PFSK-1 (cell line): ENCODE measurements around the gene CPPED1.

Experiments
- FOXP2 ChIP-seq: optimal IDR thresholded peaks from 2 replicates; pipeline ENCODE3; 2011; ENCODE audit warnings: borderline replicate concordance, control low read depth, inconsistent platforms; ENCODE audit not compliant: insufficient read depth; ENCODE audit errors: extremely low read length, extremely low read depth
- POLR2AphosphoS5 ChIP-seq: IDR thresholded peaks from 2 replicates; pipeline ENCODE4 v1.6.1; 2012; ENCODE audit warnings: low read depth, mild to moderate bottlenecking, control low read depth, low read length, moderate library complexity
- REST ChIP-seq, 2 experiments: IDR thresholded peaks; 2 replicates each; pipeline versions ENCODE4 v1.6.1 to v1.8.0; 2011 to 2012; ENCODE audit warnings: low read depth in 2 of 2, low read length in 2 of 2, control low read depth in 1 of 2, inconsistent platforms in 1 of 2, mild to moderate bottlenecking in 1 of 2, moderate library complexity in 1 of 2; ENCODE audit not compliant: insufficient read depth in 1 of 2
- SIN3A ChIP-seq: IDR thresholded peaks from 2 replicates; pipeline ENCODE4 v1.6.1; 2012; ENCODE audit warnings: mild to moderate bottlenecking, low read length, moderate library complexity, borderline replicate concordance; ENCODE audit not compliant: insufficient read depth
- TAF1 ChIP-seq: IDR thresholded peaks from 2 replicates; pipeline ENCODE4 v1.6.1; 2012; ENCODE audit warnings: low read length, control low read depth, borderline replicate concordance; ENCODE audit not compliant: insufficient read depth

DNA sequence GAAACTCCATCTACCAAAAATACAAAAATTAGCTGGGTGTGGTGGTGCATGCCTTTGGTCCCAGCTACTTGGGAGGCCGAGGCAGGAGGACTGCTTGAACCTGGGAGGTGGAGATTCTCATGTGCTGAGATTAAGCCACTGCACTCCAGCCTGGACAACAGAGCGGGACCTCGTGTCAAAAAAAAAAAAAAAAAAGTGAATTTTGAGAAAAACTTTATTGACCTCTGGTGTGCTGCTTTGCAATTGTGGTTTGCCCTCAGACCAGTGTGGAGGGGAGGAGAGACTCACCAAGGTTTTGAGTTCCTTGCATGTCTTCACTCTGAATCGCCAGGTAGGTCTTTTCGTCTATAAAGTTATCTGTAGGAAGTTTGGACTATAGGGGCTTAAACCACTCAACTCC lies 145.2 kb downstream of the CPPED1 start:
- TF ChIP-seq POLR2AphosphoS5 = no peak
- no peak for TF ChIP-seq REST (IDR thresholded peaks at IDR 0.05; ENCODE audit: insufficient read depth in 1 of 2, low read depth in 2 of 2, low read length in 2 of 2)
- no peak for TF ChIP-seq TAF1
- TF ChIP-seq SIN3A = no peak
- no peak for TF ChIP-seq FOXP2
